ENCODE data around the gene GATC. TPM values are rescaled to one million over a fixed set of nuclear protein-coding genes. Genes with fewer than 3 reads are reported as not detected.

GATC gene
- total RNA-seq, 4 donors from 2014 or later: 11.8 to 31.9 (median 18.3) TPM

- H3K27ac ChIP-seq: no peak overlapping the region
Measured at GRCh38 chr12:120422892-120423456, 23.3 kb upstream of the GATC start.

GRCh38 chr12:120425797-120426196 lies 20.4 kb upstream of the GATC start:
- intact Hi-C loops (cut with DNase I; ENCODE audit: low total_unique reads): loop anchor here (5.0 kb wide), 1 partner anchor 63 kb away; no protein-coding TSS in a partner anchor
- H3K4me1 ChIP-seq: no peaks in the 10 kb centered on the region
- no peak for TF ChIP-seq CTCF (IDR thresholded peaks at IDR 0.05)

More at GRCh38 chr12:120422892-120423456, 23.3 kb upstream of the GATC start:
- intact Hi-C loops (cut with DNase I; ENCODE audit: low total_unique reads): no loop called here
- H3K27me3 ChIP-seq: no peaks in the 10 kb centered on the region
- H3K9me3 ChIP-seq: no peaks in the 10 kb centered on the region
- H3K4me1 ChIP-seq: no peaks in the 10 kb centered on the region
- H3K4me3 ChIP-seq: no peak overlapping the region
- no peak for TF ChIP-seq CTCF (IDR thresholded peaks at IDR 0.05)
- TF ChIP-seq POLR2A (IDR thresholded peaks at IDR 0.05): no peak
- DNase-seq: no peak
- no peaks in the 10 kb centered on the region for H3K36me3 ChIP-seq

DNA sequence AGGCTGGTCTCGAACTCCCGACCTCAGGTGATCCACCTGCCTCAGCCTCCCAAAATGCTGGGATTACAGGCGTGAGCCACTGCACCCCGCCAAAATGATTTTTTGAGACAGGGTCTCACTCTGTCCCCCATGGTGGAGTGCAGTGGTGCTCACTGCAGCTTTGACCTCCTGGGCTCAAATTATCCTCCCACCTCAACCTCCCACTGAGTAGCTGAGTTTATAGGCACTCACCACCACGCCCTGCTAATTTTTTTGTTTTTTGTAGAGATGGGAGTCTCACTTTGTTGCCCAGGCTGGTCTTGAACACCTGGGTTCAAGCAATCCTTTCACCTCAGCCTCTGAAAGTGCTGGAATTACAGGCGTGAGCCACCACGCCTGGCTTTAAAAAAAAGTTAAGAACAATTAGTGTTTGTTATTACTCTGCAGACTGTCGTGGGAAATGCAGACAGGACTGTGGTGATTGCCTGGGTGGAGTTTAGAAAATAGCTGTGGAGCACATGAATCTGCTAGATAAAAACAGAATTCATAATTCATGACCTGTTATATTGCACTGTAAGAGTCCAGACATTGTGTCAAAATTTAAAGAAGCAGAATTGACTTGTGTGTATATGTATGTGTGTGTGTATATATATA lies 17.5 kb upstream of the GATC start:
- TF ChIP-seq POLR2A (IDR thresholded peaks at IDR 0.05) (no peak), CTCF (IDR thresholded peaks at IDR 0.05) (no peak)
- H3K4me1 ChIP-seq: no peaks in the 10 kb centered on the region
- intact Hi-C loops (cut with DNase I; ENCODE audit: low total_unique reads): loop anchor here (5.0 kb wide), 1 partner anchor 66 kb away; no protein-coding TSS in a partner anchor
- H3K27me3 ChIP-seq: no peaks in the 10 kb centered on the region
- H3K27ac ChIP-seq: no peak overlapping the region
- no peaks in the 10 kb centered on the region for H3K36me3 ChIP-seq
- DNase-seq: no peak
- no peaks in the 10 kb centered on the region for H3K9me3 ChIP-seq
- H3K4me3 ChIP-seq: no peak overlapping the region

More at GRCh38 chr12:120425797-120426196, 20.4 kb upstream of the GATC start:
- Histone ChIP-seq H3K27me3 (no peaks in the 10 kb centered on the region), H3K27ac (no peak overlapping the region), H3K9me3 (no peaks in the 10 kb centered on the region), H3K4me3 (no peak overlapping the region), H3K36me3 (no peaks in the 10 kb centered on the region)
- no peak for DNase-seq

DNA sequence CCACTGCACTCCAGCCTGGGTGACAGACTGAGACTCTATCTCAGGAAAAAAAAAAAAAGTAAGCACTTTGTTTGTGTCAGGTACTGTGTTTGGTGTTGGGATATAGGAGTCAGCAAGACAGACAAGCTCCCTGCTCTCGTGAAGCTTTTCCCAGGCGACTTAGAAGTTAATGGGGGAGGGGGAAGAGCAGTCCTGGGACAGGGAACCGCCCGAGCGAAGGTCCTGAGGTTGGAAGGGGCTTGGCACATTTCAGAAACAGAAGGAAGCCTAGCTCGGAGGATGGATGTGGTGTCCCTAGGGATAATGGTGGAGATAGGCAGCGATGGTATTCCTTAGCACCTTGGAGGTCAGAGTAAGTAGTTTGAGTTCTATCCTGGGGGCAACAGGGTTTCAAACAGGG lies 16.9 kb upstream of the GATC start:
- intact Hi-C loops (cut with DNase I; ENCODE audit: low total_unique reads): loop anchor here (5.0 kb wide), 1 partner anchor 67 kb away; no protein-coding TSS in a partner anchor
- H3K27ac ChIP-seq: no peak overlapping the region
- H3K4me1 ChIP-seq: no peaks in the 10 kb centered on the region
- DNase-seq: no peak
- no peaks in the 10 kb centered on the region for H3K9me3 ChIP-seq
- no peaks in the 10 kb centered on the region for H3K27me3 ChIP-seq
- H3K4me3 ChIP-seq: no peak overlapping the region
- H3K36me3 ChIP-seq: no peaks in the 10 kb centered on the region
- TF ChIP-seq CTCF (IDR thresholded peaks at IDR 0.05): no peak
- TF ChIP-seq POLR2A (IDR thresholded peaks at IDR 0.05): no peak

DNA sequence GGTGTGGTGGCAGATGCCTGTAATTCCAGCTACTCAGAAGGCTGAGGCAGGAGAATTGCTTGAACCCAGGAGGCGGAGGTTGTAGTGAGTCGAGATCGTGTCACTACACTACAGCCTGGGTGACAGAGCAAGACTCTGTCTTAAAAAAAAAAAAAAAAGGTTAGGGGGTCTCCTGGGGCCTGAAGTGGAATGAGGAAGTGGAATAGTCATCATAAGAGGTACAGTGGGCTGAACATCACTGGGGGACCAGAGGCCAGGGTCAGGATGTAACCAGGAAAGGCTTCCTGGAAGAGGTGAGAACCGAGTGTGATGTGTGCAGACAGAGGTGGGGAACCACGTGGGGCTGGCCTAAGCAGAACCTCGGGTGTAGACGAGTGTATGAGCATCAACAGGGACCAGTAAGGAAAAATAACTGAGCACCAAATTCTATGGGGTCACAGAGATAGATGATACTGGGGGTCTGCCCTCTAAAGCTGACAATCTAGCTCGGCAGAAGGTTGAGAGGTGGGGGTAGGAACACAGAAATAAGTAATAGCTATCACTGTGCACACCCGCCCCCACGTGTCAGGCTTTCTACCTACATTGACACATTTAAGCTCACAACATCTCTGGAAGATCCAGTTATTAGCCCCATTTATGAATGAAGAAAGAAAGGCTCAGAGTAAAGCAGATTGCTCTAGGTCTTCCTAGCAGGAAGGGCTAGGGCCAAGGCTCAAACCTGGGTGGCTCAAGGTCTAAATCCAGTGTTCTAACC lies 13.3 kb upstream of the GATC start:
- TF ChIP-seq CTCF (IDR thresholded peaks at IDR 0.05) (no peak), POLR2A (IDR thresholded peaks at IDR 0.05) (no peak)
- DNase-seq: no peak
- no peaks in the 10 kb centered on the region for H3K36me3 ChIP-seq
- intact Hi-C loops (cut with DNase I; ENCODE audit: low total_unique reads): no loop called here
- no peaks in the 10 kb centered on the region for H3K27me3 ChIP-seq
- H3K27ac ChIP-seq: no peak overlapping the region
- H3K9me3 ChIP-seq: no peaks in the 10 kb centered on the region
- H3K4me1 ChIP-seq: no peaks in the 10 kb centered on the region
- no peak overlapping the region for H3K4me3 ChIP-seq
